Muscle of leg (tissue), 11 donors: ENCODE results near the gene MBNL2. TPM values are rescaled to one million over a fixed set of nuclear protein-coding genes. Genes with fewer than 3 reads are reported as not detected.

Source experiments
- DNase-seq: peaks from one replicate; pipeline ENCODE4 v3.0.0; 2013
- H3K27ac ChIP-seq: one replicate; pipeline ENCODE4 v1.5.1; 2013; ENCODE audit warnings: mild to moderate bottlenecking, low read length, control low read depth
- H3K27me3 ChIP-seq: one replicate; pipeline ENCODE4 v1.6.1; 2013; ENCODE audit warnings: low read length; ENCODE audit not compliant: control insufficient read depth, insufficient read depth
- H3K36me3 ChIP-seq: one replicate; pipeline ENCODE4 v1.6.1; 2013; ENCODE audit warnings: low read length; ENCODE audit not compliant: control insufficient read depth, insufficient read depth
- H3K4me1 ChIP-seq: one replicate; pipeline ENCODE4 v1.6.1; 2013; ENCODE audit warnings: low read length; ENCODE audit not compliant: control insufficient read depth, insufficient read depth
- H3K4me3 ChIP-seq: one replicate; pipeline ENCODE4 v1.5.1; 2013; ENCODE audit warnings: low read length, control low read depth
- H3K9me3 ChIP-seq: replicated peaks from 2 replicates; pipeline ENCODE4 v1.6.1; 2013; ENCODE audit warnings: low read depth, low read length; ENCODE audit not compliant: control insufficient read depth
- WGBS: methylation state at CpG from one replicate; pipeline ENCODE4 v1.1.5; 2013; ENCODE audit warnings: missing lambda C conversion rate; ENCODE audit not compliant: insufficient coverage; 5-methylcytosine and 5-hydroxymethylcytosine counted together
- polyA plus RNA-seq, 8 donors: library from polyadenylated mRNA; unstranded; fragments of 120-200 nt; gene quantifications; one replicate each; pipeline versions ENCODE4 v1.2.1 to v1.2.3, GENCODE V29; 2013; ENCODE audit warnings: inconsistent platforms in 1 of 8, low replicate concordance in 1 of 8; ENCODE audit not compliant: insufficient read length in 8 of 8, insufficient read depth in 1 of 8
- total RNA-seq: library from RNA; stranded (reverse); fragments of 120-200 nt; gene quantifications from one replicate; pipeline ENCODE4 v1.2.4, GENCODE V29; 2013

Gene MBNL2
- total and polyA plus RNA-seq, 9 donors: 20.1 to 37.0 (median 26.8) TPM

- WGBS: 63% methylated on average over 1 of the region's 3 CpGs
- H3K27ac ChIP-seq: peak overlapping the region; percentile 49
- peaks cover 26% of the 10 kb centered on the region for H3K4me1 ChIP-seq
- H3K36me3 ChIP-seq: peaks cover 8% of the 10 kb centered on the region
- no peaks in the 10 kb centered on the region for H3K27me3 ChIP-seq
- no peak overlapping the region for H3K4me3 ChIP-seq
- DNase-seq: no peak
- no peaks in the 10 kb centered on the region for H3K9me3 ChIP-seq
Measured at GRCh38 chr13:97239943-97240787, 18.0 kb downstream of the MBNL2 start.

GRCh38 chr13:97240788-97241734 lies 18.9 kb downstream of the MBNL2 start:
- Histone ChIP-seq H3K4me3 (no peak overlapping the region), H3K36me3 (peaks cover 8% of the 10 kb centered on the region), H3K4me1 (peaks cover 23% of the 10 kb centered on the region), H3K27me3 (no peaks in the 10 kb centered on the region), H3K9me3 (no peaks in the 10 kb centered on the region), H3K27ac (peak overlapping the region; percentile 54)
- WGBS: 53% methylated on average over 3 of the region's 8 CpGs
- no peak for DNase-seq

- DNase-seq: no peak
- H3K27me3 ChIP-seq: no peaks in the 10 kb centered on the region
- H3K4me1 ChIP-seq: peaks cover 23% of the 10 kb centered on the region
- H3K27ac ChIP-seq: peak overlapping the region; percentile 74
- no peak overlapping the region for H3K4me3 ChIP-seq
- WGBS: no CpG with 5 or more reads among the region's 5 CpGs
- peaks cover 8% of the 10 kb centered on the region for H3K36me3 ChIP-seq
- H3K9me3 ChIP-seq: no peaks in the 10 kb centered on the region
Measured at GRCh38 chr13:97241761-97242160, 19.6 kb downstream of the MBNL2 start.

- no peak overlapping the region for H3K4me3 ChIP-seq
- no peaks in the 10 kb centered on the region for H3K9me3 ChIP-seq
- WGBS: 93% methylated on average over 3 of the region's 13 CpGs
- peaks cover 8% of the 10 kb centered on the region for H3K36me3 ChIP-seq
- H3K4me1 ChIP-seq: peaks cover 23% of the 10 kb centered on the region
- no peak for DNase-seq
- H3K27me3 ChIP-seq: no peaks in the 10 kb centered on the region
- H3K27ac ChIP-seq: peak overlapping the region; percentile 74
Measured at GRCh38 chr13:97242755-97243497, 20.8 kb downstream of the MBNL2 start.

- Histone ChIP-seq H3K9me3 (no peaks in the 10 kb centered on the region), H3K36me3 (peaks cover 4% of the 10 kb centered on the region), H3K27ac (peak overlapping the region; percentile 16), H3K4me1 (peaks cover 22% of the 10 kb centered on the region), H3K27me3 (no peaks in the 10 kb centered on the region), H3K4me3 (no peak overlapping the region)
- DNase-seq: no peak
- 67% methylated on average over 3 of the region's 8 CpGs for WGBS
Measured at GRCh38 chr13:97243915-97244781, 22.0 kb downstream of the MBNL2 start.

- Histone ChIP-seq H3K27ac (no peak overlapping the region), H3K4me1 (peaks cover 19% of the 10 kb centered on the region), H3K36me3 (peaks cover 4% of the 10 kb centered on the region), H3K9me3 (no peaks in the 10 kb centered on the region), H3K4me3 (no peak overlapping the region), H3K27me3 (no peaks in the 10 kb centered on the region)
- no peak for DNase-seq
Measured at GRCh38 chr13:97245011-97245410, 22.9 kb downstream of the MBNL2 start.

GRCh38 chr13:97246596-97247158 lies 24.5 kb downstream of the MBNL2 start:
- Histone ChIP-seq H3K27me3 (no peaks in the 10 kb centered on the region), H3K36me3 (peaks cover 2% of the 10 kb centered on the region), H3K27ac (peak overlapping the region; percentile 67), H3K4me3 (no peak overlapping the region), H3K4me1 (peaks cover 15% of the 10 kb centered on the region), H3K9me3 (no peaks in the 10 kb centered on the region)
- no CpG with 5 or more reads among the region's 7 CpGs for WGBS
- no peak for DNase-seq

GRCh38 chr13:97248243-97248642 lies 26.1 kb downstream of the MBNL2 start:
- Histone ChIP-seq H3K4me3 (no peak overlapping the region), H3K4me1 (peaks cover 4% of the 10 kb centered on the region), H3K36me3 (no peaks in the 10 kb centered on the region), H3K9me3 (no peaks in the 10 kb centered on the region), H3K27ac (no peak overlapping the region), H3K27me3 (no peaks in the 10 kb centered on the region)
- no peak for DNase-seq
- WGBS: no CpG with 5 or more reads among the region's 6 CpGs
